ENCODE results near the gene B3GAT1. TPM values are rescaled to one million over a fixed set of nuclear protein-coding genes. Genes with fewer than 3 reads are reported as not detected.

The B3GAT1 gene
- total RNA-seq, 1 donor from 2014 or later = 1.9 TPM

DNA sequence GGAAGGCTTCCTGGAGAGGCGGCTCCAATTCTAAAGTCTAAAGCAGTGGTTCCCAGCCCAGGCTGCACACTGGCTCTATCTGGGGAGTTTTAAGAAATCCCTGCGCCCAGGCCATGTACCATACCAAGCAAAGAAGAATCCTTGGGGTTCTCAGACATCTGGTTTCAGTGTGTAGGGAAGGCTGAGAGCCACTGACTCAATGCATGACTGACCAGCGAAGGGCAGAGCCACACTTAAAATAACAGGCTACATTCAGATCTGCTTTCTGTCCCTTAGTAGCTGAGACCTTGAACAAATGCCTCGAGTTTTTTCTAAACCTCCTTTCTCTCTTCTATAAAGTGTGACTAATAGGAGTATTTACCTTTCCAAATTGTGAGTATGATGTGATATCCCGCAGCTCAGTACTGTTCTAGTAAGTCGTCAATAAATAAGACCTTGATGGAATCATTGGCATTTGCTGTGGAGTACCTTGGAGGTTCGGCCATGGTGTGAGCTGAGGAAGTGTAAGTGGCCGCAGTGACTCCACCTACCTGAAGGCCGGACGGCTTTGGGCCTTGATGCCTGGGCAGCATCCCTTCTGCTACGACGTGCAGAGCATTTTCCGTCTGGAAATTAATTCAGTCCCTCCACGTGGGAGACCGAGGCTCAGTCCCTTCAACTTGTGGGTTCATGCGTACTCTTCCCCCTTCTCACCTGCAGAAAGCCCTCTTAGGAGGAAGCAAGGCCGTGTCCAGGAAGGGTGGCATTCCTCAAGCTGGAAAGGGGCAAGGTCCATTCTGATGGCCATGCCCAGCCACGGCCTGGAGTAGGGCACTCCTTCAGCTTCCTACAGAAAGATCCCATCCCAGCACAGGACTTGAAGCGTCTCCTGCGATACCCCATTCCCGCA lies 55.1 kb downstream of the B3GAT1 start:
- no peaks in the 10 kb centered on the region for H3K36me3 Mint-ChIP-seq (ENCODE audit: low read depth, unreplicated experiment)
- H3K27ac Mint-ChIP-seq (ENCODE audit: unreplicated experiment) = no peak overlapping the region

DNA sequence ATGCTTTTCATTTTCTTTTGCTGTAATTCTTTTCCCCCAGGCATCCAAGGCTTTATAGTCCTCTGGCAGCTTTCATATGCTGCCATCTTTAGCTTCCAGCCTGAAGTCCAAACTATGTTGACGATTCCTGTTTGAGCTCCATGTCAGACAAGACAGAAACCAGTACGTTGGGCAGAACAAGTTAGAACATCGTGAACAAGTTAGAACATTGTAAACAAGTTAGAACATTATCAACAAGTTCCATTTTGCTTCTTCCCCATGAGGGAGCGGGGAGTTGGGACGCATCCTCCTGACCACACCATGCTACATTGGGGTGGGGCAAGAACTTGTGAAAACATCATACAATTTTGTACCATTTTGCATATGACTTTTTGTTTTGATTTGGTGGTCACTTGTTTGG lies 56.4 kb downstream of the B3GAT1 start:
- Histone ChIP-seq H3K4me1 (ENCODE audit: insufficient read depth, low read length) (no peaks in the 10 kb centered on the region), H3K9me3 (ENCODE audit: insufficient read depth, low read depth, low read length) (no peaks in the 10 kb centered on the region), H3K27ac (ENCODE audit: low read depth, low read length) (no peak overlapping the region), H3K4me3 (ENCODE audit: insufficient read depth, low read depth, low read length) (no peak overlapping the region), H3K36me3 (ENCODE audit: insufficient read depth, low read length) (no peaks in the 10 kb centered on the region), H3K79me2 (ENCODE audit: insufficient read depth, low read length) (no peaks in the 10 kb centered on the region), H3K9ac (ENCODE audit: low read length) (no peak overlapping the region), H3K4me2 (ENCODE audit: low read length) (no peak overlapping the region), H2AFZ (ENCODE audit: low read depth, low read length) (no peak overlapping the region), H4K20me1 (ENCODE audit: insufficient read depth, low read length) (no peaks in the 10 kb centered on the region), H3K27me3 (ENCODE audit: insufficient read depth, low read length) (no peaks in the 10 kb centered on the region)
- Mint-ChIP-seq H3K9me3 (ENCODE audit: unreplicated experiment) (no peaks in the 10 kb centered on the region), H3K4me1 (ENCODE audit: low read depth, unreplicated experiment) (no peaks in the 10 kb centered on the region), H3K27ac (ENCODE audit: unreplicated experiment) (no peak overlapping the region), H3K4me3 (ENCODE audit: unreplicated experiment) (no peak overlapping the region), H3K27me3 (ENCODE audit: low read depth, unreplicated experiment) (peaks cover 26% of the 10 kb centered on the region), H3K36me3 (ENCODE audit: low read depth, unreplicated experiment) (no peaks in the 10 kb centered on the region)
- TF ChIP-seq, protein P1, sequence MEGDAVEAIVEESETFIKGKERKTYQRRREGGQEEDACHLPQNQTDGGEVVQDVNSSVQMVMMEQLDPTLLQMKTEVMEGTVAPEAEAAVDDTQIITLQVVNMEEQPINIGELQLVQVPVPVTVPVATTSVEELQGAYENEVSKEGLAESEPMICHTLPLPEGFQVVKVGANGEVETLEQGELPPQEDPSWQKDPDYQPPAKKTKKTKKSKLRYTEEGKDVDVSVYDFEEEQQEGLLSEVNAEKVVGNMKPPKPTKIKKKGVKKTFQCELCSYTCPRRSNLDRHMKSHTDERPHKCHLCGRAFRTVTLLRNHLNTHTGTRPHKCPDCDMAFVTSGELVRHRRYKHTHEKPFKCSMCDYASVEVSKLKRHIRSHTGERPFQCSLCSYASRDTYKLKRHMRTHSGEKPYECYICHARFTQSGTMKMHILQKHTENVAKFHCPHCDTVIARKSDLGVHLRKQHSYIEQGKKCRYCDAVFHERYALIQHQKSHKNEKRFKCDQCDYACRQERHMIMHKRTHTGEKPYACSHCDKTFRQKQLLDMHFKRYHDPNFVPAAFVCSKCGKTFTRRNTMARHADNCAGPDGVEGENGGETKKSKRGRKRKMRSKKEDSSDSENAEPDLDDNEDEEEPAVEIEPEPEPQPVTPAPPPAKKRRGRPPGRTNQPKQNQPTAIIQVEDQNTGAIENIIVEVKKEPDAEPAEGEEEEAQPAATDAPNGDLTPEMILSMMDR (IDR thresholded peaks at IDR 0.05; ENCODE audit: insufficient read depth, low read depth, low read length) = no peak
- TF ChIP-seq EZH2 (IDR thresholded peaks at IDR 0.05; ENCODE audit: insufficient read depth, low read length) = no peak
- DNase-seq (ENCODE audit: low read depth) (no peak), FAIRE-seq (no peak)

More for the DNA sequence above, 55.1 kb downstream of the B3GAT1 start:
- no peak overlapping the region for H3K4me3 ChIP-seq (ENCODE audit: insufficient read depth, low read depth, low read length)
- no peak for DNase-seq (ENCODE audit: low read depth)
- no peaks in the 10 kb centered on the region for H3K9me3 ChIP-seq (ENCODE audit: insufficient read depth, low read depth, low read length)
- H3K4me1 ChIP-seq (ENCODE audit: insufficient read depth, low read length) = no peaks in the 10 kb centered on the region
- no peak overlapping the region for H3K27ac ChIP-seq (ENCODE audit: low read depth, low read length)
- H3K36me3 ChIP-seq (ENCODE audit: insufficient read depth, low read length) = no peaks in the 10 kb centered on the region
- H3K9me3 Mint-ChIP-seq (ENCODE audit: unreplicated experiment) = no peaks in the 10 kb centered on the region
- no peak overlapping the region for H3K4me3 Mint-ChIP-seq (ENCODE audit: unreplicated experiment)
- H3K4me1 Mint-ChIP-seq (ENCODE audit: low read depth, unreplicated experiment) = no peaks in the 10 kb centered on the region
- no peak overlapping the region for H3K9ac ChIP-seq (ENCODE audit: low read length)
- H3K4me2 ChIP-seq (ENCODE audit: low read length) = no peak overlapping the region
- H3K27me3 Mint-ChIP-seq (ENCODE audit: low read depth, unreplicated experiment) = peaks cover 32% of the 10 kb centered on the region
- no peak overlapping the region for H2AFZ ChIP-seq (ENCODE audit: low read depth, low read length)
- TF ChIP-seq, protein P1 (IDR thresholded peaks at IDR 0.05; ENCODE audit: insufficient read depth, low read depth, low read length) = no peak
- no peak for TF ChIP-seq EZH2 (IDR thresholded peaks at IDR 0.05; ENCODE audit: insufficient read depth, low read length)
- FAIRE-seq = no peak
- no peaks in the 10 kb centered on the region for H3K79me2 ChIP-seq (ENCODE audit: insufficient read depth, low read length)
- H3K27me3 ChIP-seq (ENCODE audit: insufficient read depth, low read length) = no peaks in the 10 kb centered on the region
- no peaks in the 10 kb centered on the region for H4K20me1 ChIP-seq (ENCODE audit: insufficient read depth, low read length)

DNA sequence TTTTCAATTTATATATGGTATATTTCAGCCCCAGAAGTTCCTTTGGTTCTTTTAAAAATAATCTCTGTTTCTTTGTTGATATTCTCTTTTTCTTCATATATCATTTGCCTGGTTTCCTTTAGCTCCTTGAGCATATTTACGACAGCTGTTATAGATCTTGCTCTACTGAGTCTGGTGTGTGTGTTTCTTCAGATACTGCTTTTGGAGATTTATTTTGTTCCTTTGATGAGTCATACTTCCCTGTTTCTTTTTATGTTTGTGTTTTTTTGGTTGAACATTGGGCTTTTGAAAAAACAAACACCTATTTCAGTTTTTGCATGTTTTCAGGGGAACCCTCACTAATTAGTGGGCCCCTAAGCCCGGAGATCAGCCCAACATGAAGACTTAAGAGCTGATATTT lies 56.9 kb downstream of the B3GAT1 start:
- Histone ChIP-seq H3K27me3 (ENCODE audit: insufficient read depth, low read length) (no peaks in the 10 kb centered on the region), H3K4me2 (ENCODE audit: low read length) (no peak overlapping the region), H3K27ac (ENCODE audit: low read depth, low read length) (no peak overlapping the region), H3K79me2 (ENCODE audit: insufficient read depth, low read length) (no peaks in the 10 kb centered on the region), H3K9me3 (ENCODE audit: insufficient read depth, low read depth, low read length) (no peaks in the 10 kb centered on the region), H3K4me3 (ENCODE audit: insufficient read depth, low read depth, low read length) (no peak overlapping the region), H3K9ac (ENCODE audit: low read length) (no peak overlapping the region), H4K20me1 (ENCODE audit: insufficient read depth, low read length) (no peaks in the 10 kb centered on the region), H3K4me1 (ENCODE audit: insufficient read depth, low read length) (no peaks in the 10 kb centered on the region), H3K36me3 (ENCODE audit: insufficient read depth, low read length) (no peaks in the 10 kb centered on the region), H2AFZ (ENCODE audit: low read depth, low read length) (no peak overlapping the region)
- H3K27me3 Mint-ChIP-seq (ENCODE audit: low read depth, unreplicated experiment) = peaks cover 28% of the 10 kb centered on the region
- no peaks in the 10 kb centered on the region for H3K9me3 Mint-ChIP-seq (ENCODE audit: unreplicated experiment)
- H3K27ac Mint-ChIP-seq (ENCODE audit: unreplicated experiment) = no peak overlapping the region
- no peak overlapping the region for H3K4me3 Mint-ChIP-seq (ENCODE audit: unreplicated experiment)
- no peaks in the 10 kb centered on the region for H3K36me3 Mint-ChIP-seq (ENCODE audit: low read depth, unreplicated experiment)
- FAIRE-seq (no peak), DNase-seq (ENCODE audit: low read depth) (no peak)
- H3K4me1 Mint-ChIP-seq (ENCODE audit: low read depth, unreplicated experiment) = no peaks in the 10 kb centered on the region
- TF ChIP-seq, protein P1 (IDR thresholded peaks at IDR 0.05; ENCODE audit: insufficient read depth, low read depth, low read length) = no peak
- no peak for TF ChIP-seq EZH2 (IDR thresholded peaks at IDR 0.05; ENCODE audit: insufficient read depth, low read length)
